ENCODE measurements around the gene TEX26. TPM values are rescaled to one million over a fixed set of nuclear protein-coding genes. Genes with fewer than 3 reads are reported as not detected.

The TEX26 gene
- total and polyA plus RNA-seq, 4 experiments from 2014 or later = not detected

- intact Hi-C loops (cut with micrococcal nuclease) = no loop called here
- no peak for DNase-seq
- H3K9me3 Mint-ChIP-seq = peaks cover 0 to 4% (median 0%) of the 10 kb centered on the region in 8 donors
- Histone ChIP-seq H3K4me3 (ENCODE audit: low read length in 2 of 2) (no peak overlapping the region), H3K9me3 (ENCODE audit: control insufficient read depth in 1 of 2, low read length in 2 of 2) (no peaks in the 10 kb centered on the region), H3K27ac (ENCODE audit: low read depth, low read length) (no peak overlapping the region), H3K36me3 (ENCODE audit: insufficient read depth, low read length) (no peaks in the 10 kb centered on the region), H3K27me3 (ENCODE audit: insufficient read depth, low read length) (no peaks in the 10 kb centered on the region), H3K4me1 (ENCODE audit: insufficient read depth, low read length) (no peaks in the 10 kb centered on the region)
- H3K27ac Mint-ChIP-seq = no peak overlapping the region
- peaks cover under 1 to 9% of the 10 kb centered on the region in 2 donors for H3K27me3 Mint-ChIP-seq
- no peaks in the 10 kb centered on the region for H3K4me1 Mint-ChIP-seq
- H3K36me3 Mint-ChIP-seq = no peaks in the 10 kb centered on the region
- ChIA-PET POLR2A (ENCODE audit: partially characterized antibody) (no interaction called here), CTCF (ENCODE audit: partially characterized antibody) (interaction anchor here (0.6 to 0.9 kb wide), 3 partner anchors 10 to 776 kb away, joined by 3 to 4 read pairs (median 3); no protein-coding TSS in a partner anchor)
- H3K4me3 Mint-ChIP-seq = no peak overlapping the region
Measured at GRCh38 chr13:30985637-30986205, 53.3 kb downstream of the TEX26 start.

- Histone ChIP-seq H3K27me3 (ENCODE audit: insufficient read depth, low read length) (peaks cover 5% of the 10 kb centered on the region), H3K4me1 (ENCODE audit: insufficient read depth, low read length) (no peaks in the 10 kb centered on the region), H3K9me3 (ENCODE audit: control insufficient read depth in 1 of 2, low read length in 2 of 2) (no peaks in the 10 kb centered on the region), H3K36me3 (ENCODE audit: insufficient read depth, low read length) (no peaks in the 10 kb centered on the region), H3K27ac (ENCODE audit: low read depth, low read length) (no peak overlapping the region), H3K4me3 (ENCODE audit: low read length in 2 of 2) (no peak overlapping the region)
- Mint-ChIP-seq H3K4me3 (no peak overlapping the region), H3K9me3 (peaks cover 0 to 5% (median 0%) of the 10 kb centered on the region in 8 donors), H3K4me1 (no peaks in the 10 kb centered on the region), H3K27ac (no peak overlapping the region), H3K36me3 (no peaks in the 10 kb centered on the region), H3K27me3 (peaks cover 16 to 17% of the 10 kb centered on the region in 2 donors)
- CTCF ChIA-PET (ENCODE audit: partially characterized antibody) = interaction anchor here (1.0 kb wide), 1 partner anchor 20 kb away, joined by 3 read pairs; no protein-coding TSS in a partner anchor
- POLR2A ChIA-PET (ENCODE audit: partially characterized antibody) = no interaction called here
- DNase-seq = no peak
- intact Hi-C loops (cut with micrococcal nuclease) = no loop called here
Measured at GRCh38 chr13:30991184-30991583, 58.7 kb downstream of the TEX26 start.

- Histone ChIP-seq H3K27ac (ENCODE audit: low read depth, low read length) (no peak overlapping the region), H3K4me1 (ENCODE audit: insufficient read depth, low read length) (no peaks in the 10 kb centered on the region), H3K9me3 (ENCODE audit: control insufficient read depth in 1 of 2, low read length in 2 of 2) (no peaks in the 10 kb centered on the region), H3K27me3 (ENCODE audit: insufficient read depth, low read length) (peaks cover 5% of the 10 kb centered on the region), H3K36me3 (ENCODE audit: insufficient read depth, low read length) (no peaks in the 10 kb centered on the region), H3K4me3 (ENCODE audit: low read length in 2 of 2) (no peak overlapping the region)
- H3K9me3 Mint-ChIP-seq = peaks cover 0 to 5% (median 0%) of the 10 kb centered on the region in 8 donors
- no peaks in the 10 kb centered on the region for H3K36me3 Mint-ChIP-seq
- no peak overlapping the region for H3K27ac Mint-ChIP-seq
- H3K27me3 Mint-ChIP-seq = peaks cover 16 to 17% of the 10 kb centered on the region in 2 donors
- no peaks in the 10 kb centered on the region for H3K4me1 Mint-ChIP-seq
- intact Hi-C loops (cut with micrococcal nuclease) = no loop called here
- DNase-seq = no peak
- ChIA-PET POLR2A (ENCODE audit: partially characterized antibody) (no interaction called here), CTCF (ENCODE audit: partially characterized antibody) (no interaction called here)
- H3K4me3 Mint-ChIP-seq = no peak overlapping the region
Measured at GRCh38 chr13:30991922-30992321, 59.5 kb downstream of the TEX26 start.

- H3K27ac Mint-ChIP-seq = no peak overlapping the region
- intact Hi-C loops (cut with micrococcal nuclease) = no loop called here
- H3K4me1 Mint-ChIP-seq = no peaks in the 10 kb centered on the region
- peaks cover 8% of the 10 kb centered on the region for H3K27me3 ChIP-seq (ENCODE audit: insufficient read depth, low read length)
- no peak overlapping the region for H3K4me3 ChIP-seq (ENCODE audit: low read length in 2 of 2)
- peaks cover 0 to 2% (median 0%) of the 10 kb centered on the region in 8 donors for H3K9me3 Mint-ChIP-seq
- POLR2A ChIA-PET (ENCODE audit: partially characterized antibody) = no interaction called here
- H3K36me3 ChIP-seq (ENCODE audit: insufficient read depth, low read length) = no peaks in the 10 kb centered on the region
- H3K27ac ChIP-seq (ENCODE audit: low read depth, low read length) = no peak overlapping the region
- no peaks in the 10 kb centered on the region for H3K4me1 ChIP-seq (ENCODE audit: insufficient read depth, low read length)
- H3K27me3 Mint-ChIP-seq = peaks cover 15 to 17% of the 10 kb centered on the region in 2 donors
- CTCF ChIA-PET (ENCODE audit: partially characterized antibody) = interaction anchor here (1.5 kb wide), 1 partner anchor 10 kb away, joined by 3 read pairs; no protein-coding TSS in a partner anchor
- no peaks in the 10 kb centered on the region for H3K36me3 Mint-ChIP-seq
- no peaks in the 10 kb centered on the region for H3K9me3 ChIP-seq (ENCODE audit: control insufficient read depth in 1 of 2, low read length in 2 of 2)
- DNase-seq = no peak
- no peak overlapping the region for H3K4me3 Mint-ChIP-seq
Measured at GRCh38 chr13:30995331-30995730, 62.9 kb downstream of the TEX26 start.

DNA sequence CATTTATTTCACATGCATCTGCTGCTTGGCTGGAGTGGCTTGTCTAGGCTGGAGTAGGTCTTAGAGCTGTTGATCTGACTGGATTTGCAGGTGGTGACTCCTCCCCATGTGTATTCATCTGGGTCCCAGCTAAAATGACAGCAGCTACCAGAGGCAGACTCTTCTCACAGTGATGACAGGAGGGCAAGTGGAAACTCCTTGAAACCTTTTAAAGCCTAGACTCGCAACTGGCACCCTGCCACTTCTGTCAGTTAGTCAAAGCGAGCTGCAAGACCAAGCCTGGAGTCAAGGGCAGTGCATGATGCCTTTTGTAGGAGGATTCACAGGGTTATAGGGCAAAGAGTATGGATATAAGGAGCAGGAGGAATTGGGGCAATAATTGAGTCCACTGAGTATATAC, 65.2 kb downstream of the TEX26 start:
- ChIA-PET POLR2A (ENCODE audit: partially characterized antibody) (no interaction called here), CTCF (ENCODE audit: partially characterized antibody) (no interaction called here)
- H3K36me3 Mint-ChIP-seq = no peaks in the 10 kb centered on the region
- H3K9me3 ChIP-seq (ENCODE audit: control insufficient read depth in 1 of 2, low read length in 2 of 2) = no peaks in the 10 kb centered on the region
- H3K9me3 Mint-ChIP-seq = no peaks in the 10 kb centered on the region
- no peak overlapping the region for H3K27ac ChIP-seq (ENCODE audit: low read depth, low read length)
- H3K4me1 ChIP-seq (ENCODE audit: insufficient read depth, low read length) = no peaks in the 10 kb centered on the region
- peaks cover 10 to 14% of the 10 kb centered on the region in 2 donors for H3K27me3 Mint-ChIP-seq
- H3K27ac Mint-ChIP-seq = no peak overlapping the region
- DNase-seq = no peak
- H3K4me3 ChIP-seq (ENCODE audit: low read length in 2 of 2) = no peak overlapping the region
- H3K4me1 Mint-ChIP-seq = no peaks in the 10 kb centered on the region
- no peak overlapping the region for H3K4me3 Mint-ChIP-seq
- peaks cover 3% of the 10 kb centered on the region for H3K27me3 ChIP-seq (ENCODE audit: insufficient read depth, low read length)
- H3K36me3 ChIP-seq (ENCODE audit: insufficient read depth, low read length) = no peaks in the 10 kb centered on the region
- intact Hi-C loops (cut with micrococcal nuclease) = no loop called here

DNA sequence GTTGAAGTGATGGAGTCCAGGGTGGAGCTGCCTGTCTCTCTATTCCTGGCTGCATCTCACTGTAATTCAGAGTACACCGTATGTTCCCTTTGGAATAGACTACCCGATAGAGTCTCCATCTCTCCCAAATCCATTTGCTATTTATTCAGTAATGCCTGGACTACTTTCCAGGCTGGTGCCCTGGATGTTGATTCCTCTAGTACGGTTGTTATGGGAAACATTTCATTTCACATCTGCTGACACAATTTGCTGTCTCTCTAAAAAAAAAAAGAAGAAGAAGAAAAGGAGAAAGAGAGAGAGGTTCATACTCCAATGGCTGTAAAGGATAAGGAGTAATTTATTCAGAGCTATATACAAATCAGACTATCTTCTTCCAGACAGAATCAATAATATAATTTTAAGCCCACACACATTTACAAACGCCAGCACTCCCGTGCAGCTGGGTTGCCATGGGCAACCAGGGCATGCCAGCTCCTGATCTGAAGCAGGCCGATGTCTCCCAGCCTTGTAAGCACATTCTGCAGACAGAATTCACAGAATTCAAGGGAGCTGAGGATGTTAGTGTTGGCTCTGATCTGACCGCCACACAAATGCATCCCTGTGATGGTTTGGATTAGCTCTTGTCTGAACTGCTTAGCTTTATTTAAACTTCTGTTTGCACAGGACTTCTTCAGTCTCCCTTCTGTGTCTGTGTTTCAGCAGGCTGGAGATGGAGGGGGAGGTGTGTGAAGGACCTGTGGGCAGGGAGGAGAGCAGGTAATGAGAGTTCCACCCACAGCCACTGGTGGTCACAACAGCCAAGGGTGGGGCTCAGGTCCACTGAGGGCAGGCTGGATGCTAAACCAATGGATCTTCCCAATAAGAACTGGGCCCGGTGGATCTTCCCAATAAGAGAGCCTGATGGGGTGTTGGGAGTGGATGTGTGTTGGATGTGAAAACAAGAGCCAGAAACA, 66.0 kb downstream of the TEX26 start:
- Mint-ChIP-seq H3K36me3 (no peaks in the 10 kb centered on the region), H3K27me3 (peaks cover 9 to 12% of the 10 kb centered on the region in 2 donors), H3K27ac (no peak overlapping the region), H3K9me3 (no peaks in the 10 kb centered on the region), H3K4me3 (no peak overlapping the region), H3K4me1 (no peaks in the 10 kb centered on the region)
- H3K27ac ChIP-seq (ENCODE audit: low read depth, low read length) = no peak overlapping the region
- H3K4me1 ChIP-seq (ENCODE audit: insufficient read depth, low read length) = no peaks in the 10 kb centered on the region
- peaks cover 3% of the 10 kb centered on the region for H3K27me3 ChIP-seq (ENCODE audit: insufficient read depth, low read length)
- H3K9me3 ChIP-seq (ENCODE audit: control insufficient read depth in 1 of 2, low read length in 2 of 2) = no peaks in the 10 kb centered on the region
- no peak overlapping the region for H3K4me3 ChIP-seq (ENCODE audit: low read length in 2 of 2)
- ChIA-PET POLR2A (ENCODE audit: partially characterized antibody) (no interaction called here), CTCF (ENCODE audit: partially characterized antibody) (interaction anchor here (0.9 kb wide), 1 partner anchor 19 kb away, joined by 4 read pairs; no protein-coding TSS in a partner anchor)
- no peaks in the 10 kb centered on the region for H3K36me3 ChIP-seq (ENCODE audit: insufficient read depth, low read length)
- DNase-seq = no peak
- intact Hi-C loops (cut with micrococcal nuclease) = no loop called here

- no peaks in the 10 kb centered on the region for H3K9me3 ChIP-seq (ENCODE audit: control insufficient read depth in 1 of 2, low read length in 2 of 2)
- intact Hi-C loops (cut with micrococcal nuclease) = no loop called here
- Mint-ChIP-seq H3K4me3 (no peak overlapping the region), H3K27ac (no peak overlapping the region), H3K9me3 (no peaks in the 10 kb centered on the region), H3K36me3 (no peaks in the 10 kb centered on the region), H3K4me1 (no peaks in the 10 kb centered on the region), H3K27me3 (peaks cover 10 to 17% of the 10 kb centered on the region in 2 donors)
- peaks cover 3% of the 10 kb centered on the region for H3K27me3 ChIP-seq (ENCODE audit: insufficient read depth, low read length)
- no peak overlapping the region for H3K4me3 ChIP-seq (ENCODE audit: low read length in 2 of 2)
- no peaks in the 10 kb centered on the region for H3K4me1 ChIP-seq (ENCODE audit: insufficient read depth, low read length)
- H3K27ac ChIP-seq (ENCODE audit: low read depth, low read length) = no peak overlapping the region
- no peaks in the 10 kb centered on the region for H3K36me3 ChIP-seq (ENCODE audit: insufficient read depth, low read length)
- DNase-seq = no peak
- ChIA-PET CTCF (ENCODE audit: partially characterized antibody) (no interaction called here), POLR2A (ENCODE audit: partially characterized antibody) (no interaction called here)
Measured at GRCh38 chr13:31000889-31001288, 68.4 kb downstream of the TEX26 start.

All from CD4-positive, alpha-beta memory T cell (primary cell).